Kidney capillary endothelial cell (primary cell): ENCODE measurements around the gene MAS1L.

Source experiments
- DNase-seq: peaks from one replicate; pipeline ENCODE4 v3.0.0-alpha.2; 2018; ENCODE audit warnings: low spot score

Gene MAS1L

GRCh38 chr6:29510202-29510601 lies 22.4 kb upstream of the MAS1L start:
- DNase-seq: no peak

DNA sequence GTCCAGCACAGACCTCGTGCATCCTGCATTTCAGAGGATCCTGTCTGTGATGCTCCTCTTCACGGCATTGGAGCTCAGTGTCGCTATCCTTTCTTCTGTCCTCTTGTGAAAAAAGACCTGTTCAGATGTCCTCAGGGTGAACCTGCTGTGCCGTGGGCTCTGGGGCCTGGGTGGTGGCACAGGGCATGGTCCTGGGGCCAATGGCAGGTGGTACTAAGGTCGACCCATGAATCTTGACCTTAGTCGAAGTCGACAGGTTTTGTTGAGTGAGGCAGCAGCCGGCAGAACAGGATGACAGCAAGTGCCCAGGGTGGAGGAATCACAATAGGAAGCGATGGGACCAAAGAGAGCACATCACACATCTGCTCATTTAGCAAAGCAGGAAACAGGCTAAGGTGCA lies 22.0 kb upstream of the MAS1L start:
- no peak for DNase-seq

DNA sequence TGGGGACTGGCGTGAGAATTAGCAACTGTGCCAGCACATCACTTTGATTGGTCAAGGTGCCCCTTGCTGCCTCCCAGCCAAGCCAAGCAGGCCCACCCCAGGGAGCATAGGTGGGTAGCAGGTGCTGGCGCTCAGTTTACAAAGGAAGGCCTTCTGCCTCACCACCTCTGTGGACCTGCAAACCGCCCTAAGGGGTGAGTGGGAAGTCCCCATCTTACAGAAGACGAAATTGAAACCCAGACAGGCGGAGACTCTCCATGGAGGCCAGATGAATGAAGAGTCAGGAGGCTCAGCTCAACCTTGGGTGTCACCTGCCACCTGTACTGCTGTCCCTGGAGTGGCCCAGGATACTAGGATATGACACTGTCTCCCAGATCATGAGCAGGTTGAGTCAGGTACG lies 21.5 kb upstream of the MAS1L start:
- DNase-seq: no peak

- DNase-seq: no peak
Measured at GRCh38 chr6:29507319-29507718, 19.6 kb upstream of the MAS1L start.

DNA sequence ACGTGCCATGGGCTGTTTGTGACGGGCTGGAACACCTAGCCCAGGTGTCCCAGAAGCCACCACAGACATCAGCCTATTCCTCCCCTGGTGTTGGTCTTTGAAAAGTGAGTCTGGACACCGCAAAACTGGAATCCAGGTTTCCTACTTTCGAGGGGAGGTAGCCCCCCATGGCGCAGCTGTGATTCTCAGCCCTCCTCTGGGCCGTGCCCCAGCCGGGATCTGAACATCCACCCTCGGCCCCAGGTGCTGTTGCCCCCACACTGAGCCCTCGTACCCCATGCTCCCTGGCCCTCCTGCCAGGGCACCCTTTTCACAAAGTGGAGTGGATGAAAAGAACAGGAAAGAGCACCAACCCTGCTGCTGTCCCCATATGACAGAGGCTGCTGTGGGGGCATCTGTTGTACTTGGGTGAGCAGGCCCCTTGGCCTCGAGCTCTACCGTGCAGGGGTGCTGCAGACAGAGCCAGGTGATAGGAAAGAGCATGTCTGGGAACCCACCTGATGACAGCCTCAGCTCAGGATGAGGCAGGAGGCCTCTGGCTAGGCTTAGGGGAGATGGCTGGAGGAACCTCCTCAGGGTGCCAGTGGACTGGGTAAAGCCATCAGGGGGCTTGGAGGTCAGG lies 18.8 kb upstream of the MAS1L start:
- DNase-seq: no peak

DNA sequence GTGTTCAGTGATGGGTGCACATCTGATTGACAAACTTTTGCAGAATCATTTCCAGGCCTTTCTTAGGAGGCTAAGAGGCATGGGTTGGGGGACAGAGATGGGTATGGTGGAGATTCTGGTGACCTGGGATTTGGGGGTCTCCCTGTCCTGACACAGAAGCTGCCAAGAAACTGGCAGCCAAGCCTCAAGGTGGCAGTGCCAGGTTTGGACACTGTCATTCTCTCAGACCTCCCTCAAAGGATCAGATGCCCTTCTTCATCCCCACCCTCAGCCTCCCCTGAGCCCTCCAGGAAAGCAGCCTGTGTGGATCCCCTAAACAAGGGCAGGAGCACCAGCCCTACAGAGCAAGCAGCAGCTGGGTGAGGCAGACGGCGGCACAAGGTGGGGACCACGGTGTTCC lies 18.1 kb upstream of the MAS1L start:
- no peak for DNase-seq

DNA sequence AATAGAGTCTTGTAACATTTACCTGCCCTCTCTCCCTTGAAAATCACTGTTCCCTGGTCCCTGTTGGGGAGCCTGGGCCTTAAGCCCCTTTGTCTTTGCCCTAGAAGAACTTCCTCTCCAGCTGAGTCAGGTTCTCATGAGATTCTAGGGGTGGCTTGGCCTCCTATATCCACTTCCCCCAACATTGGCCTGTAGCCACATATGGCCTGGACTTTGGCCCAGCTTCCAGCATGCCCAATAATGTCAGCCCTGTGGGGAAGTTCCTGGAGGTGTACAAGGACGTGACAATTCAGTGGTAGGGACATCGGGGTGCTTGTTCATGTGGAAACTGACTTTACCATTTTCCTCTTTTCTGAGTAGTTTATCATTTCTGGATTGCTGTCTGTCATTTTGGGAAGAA lies 17.2 kb upstream of the MAS1L start:
- DNase-seq: no peak

DNA sequence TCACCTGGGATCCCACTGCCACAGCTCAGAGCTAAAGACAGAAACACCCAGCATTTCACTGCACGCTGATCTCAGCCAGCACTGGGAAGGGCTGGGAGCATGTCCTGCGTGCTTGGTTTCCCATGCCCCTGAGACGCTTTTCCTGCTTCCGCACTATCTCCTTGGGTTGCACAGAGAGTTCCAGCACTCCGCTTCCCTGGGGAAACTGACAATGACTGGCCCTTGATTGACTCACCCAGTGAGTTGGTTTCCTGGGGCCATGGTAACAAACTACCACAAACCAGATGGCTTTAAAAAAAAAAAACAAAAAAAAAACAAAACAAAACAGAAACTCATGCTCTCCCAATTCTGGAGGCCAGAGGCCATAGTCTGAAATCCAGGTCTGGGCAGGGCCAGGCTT lies 14.8 kb upstream of the MAS1L start:
- DNase-seq: peak; percentile 5

GRCh38 chr6:29502181-29502580 lies 14.4 kb upstream of the MAS1L start:
- no peak for DNase-seq

GRCh38 chr6:29501106-29501505 lies 13.3 kb upstream of the MAS1L start:
- DNase-seq: no peak

GRCh38 chr6:29500594-29500993 lies 12.8 kb upstream of the MAS1L start:
- DNase-seq: no peak

- no peak for DNase-seq
Measured at GRCh38 chr6:29499704-29500103, 11.9 kb upstream of the MAS1L start.

- DNase-seq: no peak
Measured at GRCh38 chr6:29496961-29497360, 9.2 kb upstream of the MAS1L start.

GRCh38 chr6:29495571-29495970 lies 7.8 kb upstream of the MAS1L start:
- no peak for DNase-seq

DNA sequence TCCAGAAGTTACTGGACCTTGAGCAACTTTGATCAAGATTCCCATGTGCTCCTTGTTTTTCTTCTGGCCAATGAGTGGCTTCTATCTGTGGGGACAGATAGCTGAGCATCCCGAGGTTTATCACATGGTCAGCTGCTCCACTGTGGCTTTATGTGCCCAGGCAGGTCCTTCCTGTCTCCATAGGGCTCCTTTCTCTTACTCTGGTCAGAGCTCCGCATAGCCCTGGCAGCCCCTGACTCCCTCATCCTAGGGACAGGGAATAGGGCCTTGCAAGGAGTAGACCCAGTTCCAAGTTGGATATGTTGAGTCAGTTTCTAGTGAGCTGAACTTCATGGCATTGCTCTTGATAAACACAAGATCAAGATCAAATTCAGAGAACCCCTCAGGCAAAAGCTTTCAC lies 6.4 kb upstream of the MAS1L start:
- no peak for DNase-seq

GRCh38 chr6:29493261-29493660 lies 5.5 kb upstream of the MAS1L start:
- DNase-seq: no peak

- DNase-seq: no peak
Measured at GRCh38 chr6:29491574-29491973, 3.8 kb upstream of the MAS1L start.

DNA sequence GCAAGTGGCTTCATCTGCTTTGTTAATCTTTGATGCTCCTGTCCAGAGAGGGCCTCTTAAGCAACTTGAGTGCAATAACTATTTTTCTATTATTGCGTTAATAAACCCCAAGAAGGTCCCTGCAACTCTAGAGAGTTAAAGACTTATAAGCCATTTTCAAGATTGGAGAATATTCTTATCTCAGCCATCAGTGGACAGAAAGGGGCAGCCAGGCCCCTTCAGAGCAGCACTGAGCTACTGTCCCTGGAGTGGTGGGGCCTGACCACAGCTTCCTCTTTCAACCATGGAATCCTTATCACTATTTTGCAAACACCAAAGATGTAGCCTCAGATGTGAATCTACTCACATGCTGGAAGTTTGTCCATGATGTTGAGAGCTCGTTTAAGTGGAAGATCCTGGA lies 2.8 kb upstream of the MAS1L start:
- no peak for DNase-seq

DNA sequence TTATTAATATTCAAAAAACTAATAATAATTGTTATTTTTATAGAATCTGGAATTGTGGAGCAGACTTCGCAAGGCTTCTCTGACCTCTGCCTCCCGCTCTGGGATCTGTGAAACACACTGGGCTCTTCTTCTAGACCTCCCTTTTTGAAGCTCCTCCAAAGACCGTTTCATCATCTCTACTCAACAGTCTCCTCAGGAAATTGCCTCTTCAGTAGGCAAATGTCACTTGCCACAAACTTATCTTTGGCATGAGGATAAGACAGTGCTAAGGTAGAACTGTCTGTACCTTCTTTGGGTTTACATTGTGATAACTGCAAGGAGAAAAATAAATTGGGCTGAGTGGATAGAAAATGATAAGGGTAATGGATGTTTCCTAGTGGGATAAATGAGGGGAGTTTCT lies 2.3 kb upstream of the MAS1L start:
- no peak for DNase-seq

DNA sequence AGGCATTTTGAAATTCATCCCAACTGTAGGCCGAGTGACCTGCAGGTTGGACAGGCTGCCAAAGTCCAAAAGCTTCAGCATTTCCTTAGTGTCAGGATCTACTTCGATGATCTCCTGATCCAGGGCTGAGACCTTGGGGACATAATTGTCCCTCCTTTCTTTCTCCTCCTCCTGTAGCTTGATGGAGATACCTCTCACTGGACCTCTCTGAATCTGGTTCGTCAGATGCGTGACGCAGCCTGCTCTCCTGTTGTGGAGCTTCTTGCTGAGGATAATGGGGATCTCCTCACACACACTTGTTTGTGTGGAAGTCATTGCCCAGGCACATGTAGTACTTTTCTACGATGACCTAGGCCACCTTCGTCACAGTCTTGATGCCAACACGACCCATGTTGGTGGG lies 1.5 kb upstream of the MAS1L start:
- no peak for DNase-seq

DNA sequence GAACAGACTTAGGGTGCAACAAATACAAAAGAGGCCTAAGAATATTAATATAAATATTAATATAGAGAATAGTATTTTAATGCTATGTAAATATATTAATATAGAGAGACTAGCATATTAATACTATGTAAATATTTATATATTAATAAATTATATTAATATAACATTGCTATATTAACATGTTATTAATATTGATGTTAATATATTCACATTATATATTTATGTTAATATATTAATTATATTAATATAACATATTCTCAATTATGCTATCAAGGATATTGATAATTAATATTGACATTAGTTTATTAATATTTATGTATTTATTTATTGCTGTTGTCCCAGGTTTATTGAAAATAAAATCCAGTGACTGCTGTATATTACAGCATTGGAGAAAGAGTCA lies 1.1 kb upstream of the MAS1L start:
- no peak for DNase-seq

GRCh38 chr6:29487131-29487530 lies 625 bp downstream of the MAS1L start:
- DNase-seq: no peak

DNA sequence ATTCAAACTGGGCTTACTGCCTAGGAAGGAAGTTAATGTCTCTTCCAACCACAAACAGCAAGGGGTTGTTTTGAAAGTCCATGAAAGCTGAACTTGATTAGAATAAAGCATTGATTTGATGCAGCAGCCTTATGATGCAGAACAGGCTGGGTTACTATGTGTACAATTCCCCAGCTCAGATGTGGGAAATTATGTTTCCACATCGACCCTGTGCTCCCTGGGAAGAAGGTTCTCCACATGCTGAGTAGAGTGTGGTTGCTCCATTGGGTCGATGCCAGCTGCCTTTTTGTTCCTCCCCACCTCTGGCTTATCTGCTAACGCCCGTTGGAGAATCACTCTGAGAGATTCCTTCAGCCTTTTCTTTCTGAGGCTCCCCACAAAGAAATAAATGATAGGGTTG lies 1.2 kb downstream of the MAS1L start:
- no peak for DNase-seq

DNA sequence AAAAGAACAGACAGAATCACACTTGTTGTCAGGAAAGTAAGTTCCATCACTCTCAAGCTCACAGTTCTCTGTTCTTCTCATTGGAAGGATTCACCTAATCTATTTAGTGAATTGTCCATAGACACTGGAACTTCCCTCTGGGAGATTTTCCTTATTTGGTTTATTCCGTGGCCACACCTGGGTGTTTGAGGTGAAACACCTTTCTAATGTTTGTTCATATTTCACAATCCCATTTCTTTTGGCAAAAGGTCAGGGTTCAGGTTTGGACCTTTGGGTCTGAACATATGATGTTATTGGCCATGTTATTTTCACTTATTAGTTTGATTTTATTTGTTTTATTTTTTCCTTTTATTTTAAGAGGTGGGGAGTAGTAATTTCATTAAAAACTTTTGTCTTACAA lies 4.0 kb downstream of the MAS1L start:
- DNase-seq: no peak

- no peak for DNase-seq
Measured at GRCh38 chr6:29483186-29483585, 4.6 kb downstream of the MAS1L start.
